GM18951 (cell line): ENCODE results near the gene RMND1.

Experiments used
- POLR2A ChIP-seq: IDR thresholded peaks from 4 replicates; pipeline ENCODE4 v1.6.1; 2011; ENCODE audit warnings: mild to moderate bottlenecking; ENCODE audit not compliant: insufficient read length, insufficient read depth; ENCODE audit errors: extremely low read depth
- in situ Hi-C: fragments of 300-500 bp; cut with MboI; formaldehyde crosslinking; loops from one replicate; pipeline ENCODE4 v1.12.0; 2022; ENCODE audit warnings: low sequenced_read_pairs, mixed read lengths, inconsistent platforms; ENCODE audit not compliant: unreplicated experiment

RMND1 gene

GRCh38 chr6:151443454-151443853 is 8.5 kb downstream of the RMND1 start:
- TF ChIP-seq POLR2A = no peak
- in situ Hi-C loops = no loop called here

DNA sequence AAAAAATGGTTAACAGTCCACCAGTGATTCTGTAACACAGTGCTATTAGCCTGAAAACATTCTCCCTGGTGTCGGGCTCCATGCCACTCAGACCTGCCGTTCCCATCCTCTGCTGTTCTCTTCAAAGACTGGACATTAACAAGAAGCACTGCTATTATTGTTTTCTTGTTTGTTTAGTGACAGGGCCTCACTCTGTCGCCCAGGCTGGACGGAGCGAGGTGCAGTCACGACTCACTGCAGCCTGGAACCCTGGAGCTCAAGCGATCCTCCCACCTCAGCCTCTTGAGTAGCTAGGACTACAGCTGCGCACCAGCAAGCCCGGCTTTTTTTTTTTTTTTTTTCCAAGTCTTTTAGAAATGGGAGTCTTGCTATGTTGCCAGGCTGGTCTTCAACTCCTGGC is 9.6 kb downstream of the RMND1 start:
- in situ Hi-C loops = no loop called here

DNA sequence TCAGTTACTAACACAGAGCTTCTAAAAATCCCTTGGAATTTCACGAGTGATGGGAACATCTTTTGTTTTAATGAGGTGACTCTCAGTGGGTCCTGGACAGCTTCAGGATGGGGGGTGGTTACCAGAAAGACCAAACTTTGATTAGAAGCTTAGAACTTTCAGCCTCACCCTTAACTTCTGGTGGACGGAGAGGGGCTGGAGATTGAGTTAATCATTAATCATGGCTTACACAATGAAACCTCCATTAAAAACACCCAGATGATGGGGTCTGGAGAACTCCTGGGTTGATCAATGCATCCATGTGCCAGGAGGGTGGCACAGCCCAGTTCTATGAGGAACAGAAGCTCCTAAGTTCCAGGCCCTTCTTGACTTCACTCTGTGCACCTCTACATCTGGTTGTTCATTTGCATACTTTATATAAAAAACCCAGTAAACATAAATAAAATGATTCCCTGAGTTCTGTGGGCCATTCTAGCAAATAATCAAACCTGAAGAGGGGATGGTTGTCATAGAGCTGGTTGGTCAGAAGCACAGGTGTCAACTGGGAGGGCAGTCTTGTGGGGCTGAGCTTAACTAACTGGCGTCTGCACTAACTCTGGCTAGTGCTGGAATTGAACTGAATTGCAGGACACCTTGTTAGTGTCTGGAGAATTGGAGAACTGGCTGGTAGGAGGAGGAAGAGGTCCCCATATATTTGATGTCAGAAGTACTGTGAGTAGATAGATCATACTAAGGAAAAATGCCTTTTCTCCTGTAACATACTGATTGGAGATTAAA is 10.3 kb downstream of the RMND1 start:
- no peak for TF ChIP-seq POLR2A
- in situ Hi-C loops = no loop called here

More for the DNA sequence above, 9.6 kb downstream of the RMND1 start:
- TF ChIP-seq POLR2A = no peak

DNA sequence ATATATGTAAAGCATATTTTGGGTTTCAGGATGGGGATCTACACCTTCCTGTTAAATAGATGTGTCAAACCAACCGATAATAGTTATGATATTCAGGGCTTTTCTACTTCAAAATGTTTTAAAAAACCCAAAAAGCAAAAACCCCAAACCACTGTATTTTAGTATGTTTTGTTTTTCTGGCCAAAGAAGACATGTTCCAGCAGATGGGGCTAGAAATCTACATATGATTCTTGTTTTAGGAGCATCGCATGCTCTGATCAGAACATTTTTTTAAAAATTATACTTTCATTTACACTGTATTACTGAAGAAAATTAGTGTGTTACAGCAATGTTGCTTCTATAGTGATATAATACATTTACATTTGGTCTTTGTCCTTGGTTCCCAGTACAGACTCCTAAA is 11.0 kb downstream of the RMND1 start:
- TF ChIP-seq POLR2A = no peak
- in situ Hi-C loops = no loop called here

DNA sequence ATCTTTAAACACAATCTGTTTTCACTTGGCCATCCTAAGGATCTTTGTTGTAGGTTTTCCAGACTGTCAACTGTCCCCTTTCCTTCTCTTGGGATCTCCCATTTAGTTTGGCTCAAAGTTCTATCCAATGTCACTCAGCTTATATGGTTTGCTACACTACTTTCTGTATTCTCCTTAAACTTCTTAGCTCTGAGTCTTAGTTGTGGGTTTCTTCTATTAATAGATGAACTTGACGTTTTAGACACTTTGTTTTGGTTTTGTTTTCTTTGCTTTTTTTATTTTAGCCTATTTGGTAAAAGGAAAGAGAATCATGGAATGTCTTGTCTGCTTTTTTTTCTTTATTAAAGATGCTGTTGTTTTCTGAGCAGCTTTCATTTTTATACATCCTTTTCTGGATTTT is 11.4 kb downstream of the RMND1 start:
- TF ChIP-seq POLR2A = no peak
- in situ Hi-C loops = no loop called here

DNA sequence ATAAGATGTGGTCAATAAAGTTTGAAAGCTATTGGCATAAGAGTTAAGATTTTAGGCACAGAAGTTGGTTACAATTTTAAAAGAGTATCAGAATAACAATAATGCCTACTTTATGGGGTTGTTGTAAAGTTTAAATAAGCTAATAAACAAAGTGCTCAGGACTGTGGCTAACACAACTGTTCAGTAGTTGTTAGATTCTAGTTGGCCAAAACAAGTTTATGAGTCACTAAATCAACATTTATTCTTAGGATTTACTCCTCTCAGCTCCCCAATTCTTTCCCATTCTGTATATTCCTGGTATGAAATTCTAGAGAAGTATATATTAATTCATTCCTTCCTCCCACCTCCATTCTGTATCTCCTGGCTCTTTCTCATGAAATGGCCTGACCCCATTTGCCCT is 14.5 kb downstream of the RMND1 start:
- no peak for TF ChIP-seq POLR2A
- in situ Hi-C loops = no loop called here

DNA sequence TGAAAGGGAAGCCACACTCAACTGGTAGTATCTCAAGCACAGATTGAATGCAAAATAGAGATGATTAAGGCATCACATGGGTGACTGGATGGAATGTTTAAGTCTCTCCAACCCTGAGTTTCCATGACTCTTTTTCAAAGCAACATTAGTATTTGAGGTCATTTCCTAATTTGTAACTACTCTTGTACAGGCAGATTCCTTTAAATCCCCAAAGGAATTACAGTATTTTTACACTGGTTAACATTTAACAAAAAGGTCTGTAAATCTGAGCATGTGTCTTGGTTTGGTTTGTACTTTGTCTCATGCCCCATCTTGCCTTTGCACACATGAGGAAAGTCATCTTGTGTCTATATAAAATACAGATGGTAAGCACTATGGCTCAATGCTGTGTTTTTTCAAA is 15.1 kb downstream of the RMND1 start:
- in situ Hi-C loops = no loop called here
- no peak for TF ChIP-seq POLR2A

- TF ChIP-seq POLR2A = no peak
- in situ Hi-C loops = no loop called here
These were observed 15.6 kb downstream of the RMND1 start for GRCh38 chr6:151436300-151436699.

DNA sequence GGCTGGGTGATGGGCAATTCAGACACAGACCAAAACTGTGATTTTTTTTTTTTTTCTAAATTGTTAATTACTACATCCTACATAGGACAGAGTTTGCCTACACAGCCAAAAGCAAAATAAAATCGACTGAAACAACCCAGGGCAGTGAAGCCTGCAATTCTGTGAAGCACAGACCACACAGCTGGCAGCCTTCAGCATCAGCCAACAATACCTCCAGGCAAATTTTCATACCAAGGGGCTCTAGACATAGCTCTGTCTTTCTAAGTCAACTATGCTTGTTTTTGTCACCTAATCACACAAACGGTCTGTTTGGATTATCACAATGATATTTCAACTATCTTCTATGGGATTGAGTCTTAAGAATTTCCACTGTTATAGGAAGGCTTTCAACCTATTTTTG is 17.6 kb downstream of the RMND1 start:
- in situ Hi-C loops = no loop called here
- TF ChIP-seq POLR2A = no peak

DNA sequence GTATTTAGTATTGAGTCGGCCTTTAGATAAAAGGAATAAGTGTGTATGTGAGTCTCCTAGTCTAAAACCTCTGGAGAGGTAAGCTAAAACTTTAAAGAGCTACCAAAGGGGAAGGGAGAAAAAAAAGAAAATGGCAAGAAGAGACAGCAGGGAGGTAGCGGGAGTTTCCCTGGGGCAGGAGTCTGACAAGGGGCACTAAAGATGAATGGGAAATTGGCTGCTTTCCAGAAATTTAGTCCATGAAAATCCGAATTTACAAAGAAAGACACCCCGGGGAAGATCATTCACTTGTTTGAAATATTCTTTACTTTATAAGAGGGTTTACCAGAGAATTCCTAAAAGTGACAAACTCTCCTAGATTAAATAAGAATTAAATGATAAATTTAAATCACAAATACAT is 19.3 kb downstream of the RMND1 start:
- no peak for TF ChIP-seq POLR2A

GRCh38 chr6:151431337-151431736 is 20.6 kb downstream of the RMND1 start:
- no peak for TF ChIP-seq POLR2A
- in situ Hi-C loops = no loop called here

More for the DNA sequence above, 19.3 kb downstream of the RMND1 start:
- in situ Hi-C loops = no loop called here

GRCh38 chr6:151430886-151431285 is 21.0 kb downstream of the RMND1 start:
- no peak for TF ChIP-seq POLR2A

DNA sequence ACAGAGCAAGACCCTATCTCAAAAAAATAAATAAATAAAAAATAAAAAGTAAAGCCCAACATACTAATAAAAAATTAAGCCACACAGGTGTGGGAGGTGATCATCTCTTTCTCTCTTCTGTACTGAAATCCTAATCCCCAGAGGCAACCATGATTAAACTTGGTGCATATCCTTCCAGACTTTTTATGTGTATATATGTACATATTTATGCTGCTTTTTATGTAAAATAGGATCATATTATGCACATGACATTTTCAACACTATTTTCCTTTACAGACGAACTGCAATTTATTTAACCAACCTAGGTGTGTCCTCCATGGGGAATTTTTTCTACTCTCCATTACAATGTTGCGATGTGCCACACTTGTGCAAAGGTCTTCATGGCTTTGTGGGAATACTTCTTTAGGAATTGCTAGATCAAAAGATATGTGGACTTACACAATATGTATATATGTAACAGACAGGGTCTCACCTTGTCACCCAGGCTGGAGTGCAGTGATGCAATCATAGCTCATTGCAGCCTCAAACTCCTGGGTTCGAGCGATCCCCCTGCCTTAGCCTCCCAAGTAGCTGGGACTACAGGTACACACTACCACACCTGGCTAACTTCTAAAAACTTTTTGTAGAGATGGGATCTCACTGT is 23.7 kb downstream of the RMND1 start:
- in situ Hi-C loops = no loop called here
- no peak for TF ChIP-seq POLR2A

More at GRCh38 chr6:151430886-151431285, 21.0 kb downstream of the RMND1 start:
- in situ Hi-C loops = no loop called here

GRCh38 chr6:151425561-151425960 is 26.4 kb downstream of the RMND1 start:
- in situ Hi-C loops = no loop called here

GRCh38 chr6:151422981-151423380 is 28.9 kb downstream of the RMND1 start:
- in situ Hi-C loops = no loop called here
- TF ChIP-seq POLR2A = no peak

More at GRCh38 chr6:151425561-151425960, 26.4 kb downstream of the RMND1 start:
- TF ChIP-seq POLR2A = no peak

GRCh38 chr6:151417477-151417876 is 34.4 kb downstream of the RMND1 start:
- in situ Hi-C loops = no loop called here

More at GRCh38 chr6:151417477-151417876, 34.4 kb downstream of the RMND1 start:
- TF ChIP-seq POLR2A = no peak
